Measurements from ENCODE around the gene PRXL2B. TPM values are rescaled to one million over a fixed set of nuclear protein-coding genes. Genes with fewer than 3 reads are reported as not detected.
"Not testable (repeated sequence)": the region's sequence is repeated elsewhere in the genome, so short reads cannot be mapped to it uniquely, and the experiment has no call there.

The PRXL2B gene
- total RNA-seq, 6 experiments from 2014 or later, result 5.1 to 18.6 (median 11.1) TPM

DNA sequence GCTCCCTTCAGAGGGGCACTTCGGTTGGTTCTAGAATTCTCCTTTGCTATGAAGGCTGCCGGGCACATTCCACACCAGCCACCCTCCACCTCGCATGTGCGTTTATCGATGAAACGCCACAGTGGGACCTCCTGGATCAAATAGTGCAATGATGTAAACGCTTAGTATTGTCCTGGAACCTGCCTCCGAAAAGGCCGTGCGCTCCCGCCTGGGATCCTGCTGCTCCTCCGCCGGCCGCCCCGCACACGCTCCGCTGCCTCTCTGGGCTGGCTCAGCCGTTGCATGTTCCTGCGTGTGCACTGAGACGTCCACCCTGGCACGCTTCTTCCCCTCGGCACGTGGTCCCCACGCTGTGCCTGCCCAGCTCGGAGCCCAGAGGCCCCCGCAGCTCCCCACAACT is 34.4 kb upstream of the PRXL2B start:
- Histone ChIP-seq H3K27me3 (no peaks in the 10 kb centered on the region), H3K4me3 (no peak overlapping the region), H3K9me3 (no peaks in the 10 kb centered on the region), H3K27ac (no peak overlapping the region), H3K4me1 (peaks cover 0 to 27% (median 13%) of the 10 kb centered on the region in 4 donors), H3K36me3 (no peaks in the 10 kb centered on the region)
- WGBS (ENCODE audit: insufficient coverage, low coverage, low lambda C conversion rate, missing lambda C conversion rate), result 90% methylated on average over 2 of the region's 26 CpGs
- no peak for TF ChIP-seq POLR2A (IDR thresholded peaks at IDR 0.05)
- TF ChIP-seq, protein P1, sequence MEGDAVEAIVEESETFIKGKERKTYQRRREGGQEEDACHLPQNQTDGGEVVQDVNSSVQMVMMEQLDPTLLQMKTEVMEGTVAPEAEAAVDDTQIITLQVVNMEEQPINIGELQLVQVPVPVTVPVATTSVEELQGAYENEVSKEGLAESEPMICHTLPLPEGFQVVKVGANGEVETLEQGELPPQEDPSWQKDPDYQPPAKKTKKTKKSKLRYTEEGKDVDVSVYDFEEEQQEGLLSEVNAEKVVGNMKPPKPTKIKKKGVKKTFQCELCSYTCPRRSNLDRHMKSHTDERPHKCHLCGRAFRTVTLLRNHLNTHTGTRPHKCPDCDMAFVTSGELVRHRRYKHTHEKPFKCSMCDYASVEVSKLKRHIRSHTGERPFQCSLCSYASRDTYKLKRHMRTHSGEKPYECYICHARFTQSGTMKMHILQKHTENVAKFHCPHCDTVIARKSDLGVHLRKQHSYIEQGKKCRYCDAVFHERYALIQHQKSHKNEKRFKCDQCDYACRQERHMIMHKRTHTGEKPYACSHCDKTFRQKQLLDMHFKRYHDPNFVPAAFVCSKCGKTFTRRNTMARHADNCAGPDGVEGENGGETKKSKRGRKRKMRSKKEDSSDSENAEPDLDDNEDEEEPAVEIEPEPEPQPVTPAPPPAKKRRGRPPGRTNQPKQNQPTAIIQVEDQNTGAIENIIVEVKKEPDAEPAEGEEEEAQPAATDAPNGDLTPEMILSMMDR (IDR thresholded peaks at IDR 0.05), result no peak
- ATAC-seq (no peak), DNase-seq (no peak)
- intact Hi-C loops (cut with DNase I), result loop anchor here in 1 of 2 donors (10.0 kb wide), 1 partner anchor 93 kb away; no protein-coding TSS in a partner anchor

GRCh38 chr1:2553076-2553475 is 33.5 kb upstream of the PRXL2B start:
- DNase-seq, H3K9me3 ChIP-seq, H3K27ac ChIP-seq, H3K4me3 ChIP-seq, ATAC-seq, H3K36me3 ChIP-seq, H3K27me3 ChIP-seq: not testable (repeated sequence)
- intact Hi-C loops (cut with DNase I), result loop anchor here in 1 of 2 donors (10.0 kb wide), 1 partner anchor 92 kb away; no protein-coding TSS in a partner anchor
- no CpG with 5 or more reads among the region's 9 CpGs for WGBS (ENCODE audit: insufficient coverage, low coverage, low lambda C conversion rate, missing lambda C conversion rate)
- H3K4me1 ChIP-seq, result peaks cover 0 to 23% (median 8%) of the 10 kb centered on the region in 4 donors

- Histone ChIP-seq H3K4me3 (no peak overlapping the region), H3K4me1 (peaks cover 0 to 15% (median 3%) of the 10 kb centered on the region in 4 donors), H3K27me3 (no peaks in the 10 kb centered on the region), H3K27ac (peak overlapping the region in 2 of 3 donors; percentile 10 to 93), H3K9me3 (no peaks in the 10 kb centered on the region), H3K36me3 (peaks cover 0 to 8% (median 0%) of the 10 kb centered on the region in 4 donors)
- ATAC-seq, result peak in 1 of 4 donors; percentile 2
- TF ChIP-seq, protein P1 (IDR thresholded peaks at IDR 0.05), result no peak
- TF ChIP-seq POLR2A (IDR thresholded peaks at IDR 0.05), result no peak
- DNase-seq, result peak in 2 of 3 donors; percentile 52 to 56
- WGBS (ENCODE audit: insufficient coverage, low coverage, low lambda C conversion rate, missing lambda C conversion rate), result 81% methylated on average over 12 of the region's 30 CpGs
- intact Hi-C loops (cut with DNase I), result loop anchor here in 1 of 2 donors (10.0 kb wide), 1 partner anchor 91 kb away; no protein-coding TSS in a partner anchor
Observed at GRCh38 chr1:2553871-2554620, 32.5 kb upstream of the PRXL2B start.

GRCh38 chr1:2554621-2555387 is 31.8 kb upstream of the PRXL2B start:
- Histone ChIP-seq H3K27me3 (no peaks in the 10 kb centered on the region), H3K4me1 (peaks cover 0 to 12% (median 0%) of the 10 kb centered on the region in 4 donors), H3K27ac (peak overlapping the region; percentile 93 to 96 (median 93)), H3K9me3 (no peaks in the 10 kb centered on the region), H3K36me3 (peaks cover 0 to 9% (median under 1%) of the 10 kb centered on the region in 4 donors), H3K4me3 (no peak overlapping the region)
- DNase-seq (peak in 2 of 3 donors; percentile 59 to 68), ATAC-seq (peak; percentile 6 to 25 (median 16))
- intact Hi-C loops (cut with DNase I), result loop anchor here in 1 of 2 donors (10.0 kb wide), 1 partner anchor 90 kb away; no protein-coding TSS in a partner anchor
- TF ChIP-seq, protein P1 (IDR thresholded peaks at IDR 0.05), result peak; percentile 40 to 54 (median 47)
- TF ChIP-seq POLR2A (IDR thresholded peaks at IDR 0.05), result no peak
- 66% methylated on average over 7 of the region's 19 CpGs for WGBS (ENCODE audit: insufficient coverage, low coverage, low lambda C conversion rate, missing lambda C conversion rate)

Data from right lobe of liver (tissue), 6 donors.